Loucy (cell line): ENCODE results near the gene GOLGA6L7.

Experiments used
- H2AFZ ChIP-seq: fragments of 200-600 bp; sonication (generic); 2 replicates; pipeline ENCODE4 v1.6.0; 2016; ENCODE audit warnings: antibody characterized with exemption, mild to moderate bottlenecking, low read length, moderate library complexity
- H3F3A ChIP-seq: fragments of 200-600 bp; 2 replicates; pipeline ENCODE4 v1.6.0; 2016; ENCODE audit warnings: antibody characterized with exemption, low read depth, mild to moderate bottlenecking
- H3K27me3 ChIP-seq: fragments of 200-600 bp; sonication (generic); 2 replicates; pipeline ENCODE4 v1.6.1; 2014; ENCODE audit warnings: low read length, mild to moderate bottlenecking; ENCODE audit not compliant: insufficient read depth, poor library complexity, severe bottlenecking
- H3K36me3 ChIP-seq: fragments of 200-600 bp; sonication (generic); 2 replicates; pipeline ENCODE4 v1.6.1; 2016; ENCODE audit warnings: low read length; ENCODE audit not compliant: insufficient read depth
- H3K4me1 ChIP-seq: fragments of 200-600 bp; sonication (generic); 2 replicates; pipeline ENCODE4 v1.5.1; 2014; ENCODE audit warnings: low read length, mild to moderate bottlenecking; ENCODE audit not compliant: insufficient read depth, poor library complexity, severe bottlenecking
- H3K4me2 ChIP-seq: fragments of 200-600 bp; sonication (generic); 2 replicates; pipeline ENCODE4 v1.6.0; 2014; ENCODE audit warnings: antibody characterized with exemption, low read length, low read depth, mild to moderate bottlenecking; ENCODE audit not compliant: poor library complexity, severe bottlenecking
- H3K4me3 ChIP-seq: fragments of 200-600 bp; sonication (generic); 2 replicates; pipeline ENCODE4 v1.5.1; 2014; ENCODE audit warnings: low read length, mild to moderate bottlenecking, mixed read lengths; ENCODE audit not compliant: poor library complexity, severe bottlenecking
- H3K79me2 ChIP-seq: fragments of 200-600 bp; sonication (generic); 2 replicates; pipeline ENCODE4 v1.6.1; 2014; ENCODE audit warnings: low read length; ENCODE audit not compliant: insufficient read depth
- H3K9ac ChIP-seq: fragments of 200-600 bp; sonication (generic); 2 replicates; pipeline ENCODE4 v1.6.0; 2014; ENCODE audit warnings: mild to moderate bottlenecking, low read depth, low read length, moderate library complexity; ENCODE audit not compliant: poor library complexity, severe bottlenecking
- H3K9me2 ChIP-seq: fragments of 200-600 bp; sonication (generic); replicated peaks from 2 replicates; pipeline ENCODE4 v1.6.1; 2016; ENCODE audit warnings: low read depth, low read length, mixed read lengths
- H3K9me3 ChIP-seq: fragments of 200-600 bp; sonication (generic); 2 replicates; pipeline ENCODE4 v1.6.1; 2014; ENCODE audit warnings: mild to moderate bottlenecking, antibody characterized with exemption, low read length, low read depth; ENCODE audit not compliant: insufficient read depth
- H4K20me1 ChIP-seq: fragments of 200-600 bp; sonication (generic); 2 replicates; pipeline ENCODE4 v1.6.0; 2014; ENCODE audit warnings: antibody characterized with exemption, low read length, mild to moderate bottlenecking; ENCODE audit not compliant: insufficient read depth, poor library complexity, severe bottlenecking
- CTCF ChIP-seq: fragments of 200-600 bp; sonication (generic); conservative IDR thresholded peaks from 2 replicates; pipeline ENCODE4 v1.5.1; 2014; ENCODE audit warnings: mild to moderate bottlenecking, antibody characterized with exemption, low read length
- EZH2phosphoT487 ChIP-seq: fragments of 200-600 bp; IDR thresholded peaks from 2 replicates; pipeline ENCODE4 v1.6.1; 2018; ENCODE audit warnings: antibody characterized with exemption, mild to moderate bottlenecking, moderate library complexity, borderline replicate concordance

The GOLGA6L7 gene

GRCh38 chr15:28889346-28889745 lies 40.9 kb upstream of the GOLGA6L7 start:
- no peaks in the 10 kb centered on the region for H3K9me3 ChIP-seq
- peaks cover 4% of the 10 kb centered on the region; the same call in 1 of the 2 replicates for H3F3A ChIP-seq
- no peaks in the 10 kb centered on the region for H3K36me3 ChIP-seq
- TF ChIP-seq EZH2phosphoT487 (no peak), CTCF (no peak)
- H4K20me1 ChIP-seq: no peaks in the 10 kb centered on the region
- H3K9me2 ChIP-seq: no peaks in the 10 kb centered on the region
- no peak overlapping the region for H3K4me3 ChIP-seq
- no peak overlapping the region for H3K9ac ChIP-seq
- no peak overlapping the region for H3K4me2 ChIP-seq
- no peaks in the 10 kb centered on the region for H3K79me2 ChIP-seq
- no peaks in the 10 kb centered on the region for H3K27me3 ChIP-seq
- no peak overlapping the region for H2AFZ ChIP-seq
- peaks cover 19% of the 10 kb centered on the region for H3K4me1 ChIP-seq

- TF ChIP-seq CTCF: no peak
- no peak for TF ChIP-seq EZH2phosphoT487
- no peaks in the 10 kb centered on the region for H4K20me1 ChIP-seq
- peaks cover 4% of the 10 kb centered on the region; the same call in 1 of the 2 replicates for H3F3A ChIP-seq
- no peak overlapping the region for H3K4me2 ChIP-seq
- no peaks in the 10 kb centered on the region for H3K27me3 ChIP-seq
- H2AFZ ChIP-seq: no peak overlapping the region
- no peaks in the 10 kb centered on the region for H3K9me2 ChIP-seq
- H3K4me3 ChIP-seq: no peak overlapping the region
- H3K9me3 ChIP-seq: no peaks in the 10 kb centered on the region
- H3K4me1 ChIP-seq: peaks cover 19% of the 10 kb centered on the region
- no peak overlapping the region for H3K9ac ChIP-seq
- no peaks in the 10 kb centered on the region for H3K79me2 ChIP-seq
- H3K36me3 ChIP-seq: no peaks in the 10 kb centered on the region
Observed at GRCh38 chr15:28888900-28889299, 40.5 kb upstream of the GOLGA6L7 start.

GRCh38 chr15:28888302-28888894 lies 40.0 kb upstream of the GOLGA6L7 start:
- peaks cover 4% of the 10 kb centered on the region; the same call in 1 of the 2 replicates for H3F3A ChIP-seq
- no peak overlapping the region for H3K9ac ChIP-seq
- H3K79me2 ChIP-seq: no peaks in the 10 kb centered on the region
- no peak for TF ChIP-seq EZH2phosphoT487
- no peaks in the 10 kb centered on the region for H4K20me1 ChIP-seq
- H3K4me2 ChIP-seq: no peak overlapping the region
- H3K27me3 ChIP-seq: no peaks in the 10 kb centered on the region
- no peak overlapping the region for H2AFZ ChIP-seq
- H3K9me2 ChIP-seq: no peaks in the 10 kb centered on the region
- H3K9me3 ChIP-seq: no peaks in the 10 kb centered on the region
- peaks cover 19% of the 10 kb centered on the region for H3K4me1 ChIP-seq
- H3K36me3 ChIP-seq: no peaks in the 10 kb centered on the region
- no peak overlapping the region for H3K4me3 ChIP-seq
